ENCODE data around the gene RHOF. TPM values are rescaled to one million over a fixed set of nuclear protein-coding genes. Genes with fewer than 3 reads are reported as not detected.

The RHOF gene
- total RNA-seq, result 10 to 100 TPM in 6 of 7 donors, 1 to 10 TPM in 1; 9.3 to 37.3 (median 18.2) TPM
- 1 to 10 TPM; 3.7 to 7.9 TPM for polyA plus RNA-seq
- long read RNA-seq, donor 1, transcript RHOF-201 (5 exons, 3,009 nt), result major isoform, 26 of 50 reads
- long read RNA-seq, donor 1, transcript RHOF-204 (4 exons, 699 nt), result minor isoform, 6 of 50 reads
- long read RNA-seq, donor 1, partial matches to known transcripts, result 3 of 50 reads
- long read RNA-seq, donor 1, other reads (novel, unspliced or antisense), result 11 of 50 reads
- long read RNA-seq, donor 2, partial matches to known transcripts, result 18 of 20 reads
- long read RNA-seq, donor 2, other reads (novel, unspliced or antisense), result 0 of 20 reads
- long read RNA-seq, donor 3, transcript RHOF-204 (4 exons, 699 nt), result minor isoform, 8 of 39 reads
- long read RNA-seq, donor 3, transcript RHOF-201 (5 exons, 3,009 nt), result major isoform, 22 of 39 reads
- long read RNA-seq, donor 3, partial matches to known transcripts, result 4 of 39 reads
- long read RNA-seq, donor 3, other reads (novel, unspliced or antisense), result 5 of 39 reads

- DNase-seq, result peak in 4 of 5 donors; percentile 42 to 68 (median 66)
- no peak for TF ChIP-seq EP300 (IDR thresholded peaks at IDR 0.05)
- H3K4me1 ChIP-seq (ENCODE audit: insufficient read depth), result peaks cover 19% of the 10 kb centered on the region
Measured at GRCh38 chr12:121793440-121793837, at the start of gene RHOF. Gene RHOF (minus strand): TSS chr12:121793688. CDS start chr12:121793633, 55 bp downstream.

DNA sequence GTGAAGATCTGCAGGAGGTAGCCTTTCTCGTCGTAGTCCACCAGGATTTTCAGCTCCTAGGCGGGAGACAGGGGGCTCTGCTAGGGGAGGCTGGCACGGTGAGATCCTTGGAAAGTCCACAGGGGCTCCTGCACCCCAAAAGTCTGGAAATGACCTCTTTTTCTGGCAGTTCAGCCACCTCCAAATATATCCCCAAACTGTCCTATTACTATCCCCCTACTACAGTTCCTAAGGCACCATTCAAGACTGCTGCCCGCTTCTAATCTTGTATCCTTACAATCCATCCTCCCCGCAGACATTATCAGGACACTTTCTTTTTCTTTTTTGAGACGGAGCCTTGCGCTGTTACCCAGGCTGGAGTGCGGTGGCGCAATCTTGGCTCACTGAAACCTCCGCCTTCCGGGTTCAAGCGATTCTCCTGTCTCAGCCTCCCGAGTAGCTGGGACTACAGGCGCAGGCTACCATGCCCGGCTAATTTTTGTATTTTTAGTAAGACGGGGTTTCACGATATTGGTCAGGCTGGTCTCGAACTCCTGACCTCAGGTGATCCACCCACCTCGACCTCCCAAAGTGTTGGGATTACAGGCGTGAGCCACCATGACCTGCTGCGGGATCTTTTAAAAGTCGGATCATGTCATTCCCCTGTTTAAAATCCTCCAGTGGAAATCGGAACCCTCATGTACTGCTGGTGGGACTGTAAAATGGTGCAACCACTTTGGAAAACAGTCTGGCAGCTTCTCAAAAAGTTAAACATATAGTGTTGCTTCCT, 46.7 kb upstream of the RHOF start:
- Histone ChIP-seq H3K36me3 (no peaks in the 10 kb centered on the region), H3K4me3 (peak overlapping the region; percentile 51), H3K9me3 (no peaks in the 10 kb centered on the region), H3K4me1 (ENCODE audit: insufficient read depth) (peaks cover 1% of the 10 kb centered on the region), H3K27ac (no peak overlapping the region), H3K27me3 (no peaks in the 10 kb centered on the region)
- no peak for TF ChIP-seq POLR2A (IDR thresholded peaks at IDR 0.05)
- TF ChIP-seq, protein P1, sequence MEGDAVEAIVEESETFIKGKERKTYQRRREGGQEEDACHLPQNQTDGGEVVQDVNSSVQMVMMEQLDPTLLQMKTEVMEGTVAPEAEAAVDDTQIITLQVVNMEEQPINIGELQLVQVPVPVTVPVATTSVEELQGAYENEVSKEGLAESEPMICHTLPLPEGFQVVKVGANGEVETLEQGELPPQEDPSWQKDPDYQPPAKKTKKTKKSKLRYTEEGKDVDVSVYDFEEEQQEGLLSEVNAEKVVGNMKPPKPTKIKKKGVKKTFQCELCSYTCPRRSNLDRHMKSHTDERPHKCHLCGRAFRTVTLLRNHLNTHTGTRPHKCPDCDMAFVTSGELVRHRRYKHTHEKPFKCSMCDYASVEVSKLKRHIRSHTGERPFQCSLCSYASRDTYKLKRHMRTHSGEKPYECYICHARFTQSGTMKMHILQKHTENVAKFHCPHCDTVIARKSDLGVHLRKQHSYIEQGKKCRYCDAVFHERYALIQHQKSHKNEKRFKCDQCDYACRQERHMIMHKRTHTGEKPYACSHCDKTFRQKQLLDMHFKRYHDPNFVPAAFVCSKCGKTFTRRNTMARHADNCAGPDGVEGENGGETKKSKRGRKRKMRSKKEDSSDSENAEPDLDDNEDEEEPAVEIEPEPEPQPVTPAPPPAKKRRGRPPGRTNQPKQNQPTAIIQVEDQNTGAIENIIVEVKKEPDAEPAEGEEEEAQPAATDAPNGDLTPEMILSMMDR (IDR thresholded peaks at IDR 0.05), result no peak
- no peak for TF ChIP-seq EP300 (IDR thresholded peaks at IDR 0.05)
- intact Hi-C loops (cut with DNase I), result loop anchor here in 1 of 4 donors (10.0 kb wide), 1 partner anchor 55 kb away; no protein-coding TSS in a partner anchor
- WGBS, 3 donors, result 74 to 78% (median 76%) methylated on average over 24 of the region's 24 CpGs
- DNase-seq, result no peak

More at GRCh38 chr12:121793440-121793837, at the start of gene RHOF:
- 1 to 2% (median 2%) methylated on average over 25 to 36 of the region's 36 CpGs for WGBS, 3 donors
- intact Hi-C loops (cut with DNase I), result loop anchor here (2.0 to 5.0 kb wide), 3 partner anchors 91 to 96 kb away; no protein-coding TSS in a partner anchor
- Histone ChIP-seq H3K4me3 (peak within 1 kb of the TSS; percentile 42), H3K27me3 (no peaks in the 10 kb centered on the region), H3K9me3 (no peaks in the 10 kb centered on the region), H3K36me3 (no peaks in the 10 kb centered on the region), H3K27ac (peak within 1 kb of the TSS; percentile 73 to 77)

GRCh38 chr12:121839106-121839992, 45.9 kb upstream of the RHOF start:
- Histone ChIP-seq H3K4me1 (ENCODE audit: insufficient read depth) (peaks cover 1% of the 10 kb centered on the region), H3K4me3 (peak overlapping the region; percentile 51), H3K36me3 (no peaks in the 10 kb centered on the region), H3K9me3 (no peaks in the 10 kb centered on the region), H3K27ac (no peak overlapping the region), H3K27me3 (no peaks in the 10 kb centered on the region)
- intact Hi-C loops (cut with DNase I), result loop anchor here in 1 of 4 donors (10.0 kb wide), 1 partner anchor 55 kb away; no protein-coding TSS in a partner anchor
- WGBS, 3 donors, result 9 to 11% (median 11%) methylated on average over 52 to 53 of the region's 53 CpGs
- DNase-seq, result peak; percentile 100
- TF ChIP-seq EP300 (IDR thresholded peaks at IDR 0.05) (no peak), POLR2A (IDR thresholded peaks at IDR 0.05) (peak; percentile 29)
- TF ChIP-seq, protein P1 (IDR thresholded peaks at IDR 0.05), result peak; percentile 35 to 61 (median 59)

DNA sequence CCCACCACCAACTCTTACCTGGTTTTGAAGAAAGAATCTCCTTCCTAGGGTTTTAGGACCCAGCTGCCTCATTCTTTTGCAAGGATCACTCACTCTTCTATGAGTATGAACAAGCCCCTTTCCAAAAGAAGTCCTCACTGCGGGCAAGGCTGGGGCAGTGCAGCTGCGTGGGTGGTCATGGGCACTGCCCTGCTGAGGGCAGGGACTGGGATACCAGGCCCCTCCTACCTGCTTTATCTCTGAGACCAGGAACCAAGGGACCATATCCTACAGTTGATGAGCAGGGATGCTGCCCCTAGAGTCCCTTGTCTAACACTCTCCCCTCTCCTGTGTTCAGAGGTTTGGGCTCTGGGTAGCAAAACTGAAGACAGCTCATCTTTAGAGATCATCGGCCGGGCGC, 44.6 kb upstream of the RHOF start:
- WGBS, 3 donors, result 77 to 85% (median 80%) methylated on average over 5 of the region's 5 CpGs
- no peak for DNase-seq
- intact Hi-C loops (cut with DNase I), result loop anchor here in 1 of 4 donors (10.0 kb wide), 1 partner anchor 57 kb away; no protein-coding TSS in a partner anchor

More for the DNA sequence above, 44.6 kb upstream of the RHOF start:
- TF ChIP-seq EP300 (IDR thresholded peaks at IDR 0.05) (no peak), POLR2A (IDR thresholded peaks at IDR 0.05) (no peak)
- TF ChIP-seq, protein P1 (IDR thresholded peaks at IDR 0.05), result no peak
- Histone ChIP-seq H3K4me1 (ENCODE audit: insufficient read depth) (peaks cover 1% of the 10 kb centered on the region), H3K4me3 (no peak overlapping the region), H3K27ac (no peak overlapping the region), H3K27me3 (no peaks in the 10 kb centered on the region), H3K36me3 (no peaks in the 10 kb centered on the region), H3K9me3 (no peaks in the 10 kb centered on the region)
